Naive thymus-derived CD4-positive, alpha-beta T cell (primary cell): ENCODE results near the gene EYS. TPM values are rescaled to one million over a fixed set of nuclear protein-coding genes. Genes with fewer than 3 reads are reported as not detected.

Experiments used
- ATAC-seq: fragments of 150-1000 bp; cut with Tn5 transposase; 2 replicates; pipeline ENCODE4 v1.10.0; 2021; ENCODE audit warnings: mild to moderate bottlenecking, moderate library complexity
- CTCF ChIA-PET: fragments of 350-600 bp; sonication (Branson Sonifier 250); formaldehyde crosslinking; loops from one replicate; lab custom pipeline; 2021; ENCODE audit warnings: antibody characterized with exemption; lab: Charles Lee
- POLR2A ChIA-PET: fragments of 350-600 bp; sonication (Branson Sonifier 250); formaldehyde crosslinking; loops from one replicate; lab custom pipeline; 2021; ENCODE audit warnings: antibody characterized with exemption, inconsistent platforms; lab: Charles Lee
- DNase-seq, 9 donors: peaks; one replicate each; pipeline versions ENCODE4 v3.0.0 to v3.0.0-alpha.2; 2020 to 2022; ENCODE audit warnings: mixed read lengths in 1 of 9
- H3K27ac ChIP-seq: one replicate; pipeline ENCODE4 v1.7.0; 2013; ENCODE audit warnings: mild to moderate bottlenecking, low read depth, low read length, moderate library complexity
- H3K27me3 ChIP-seq, 2 donors: one replicate each; pipeline ENCODE4 v1.7.0; 2013; ENCODE audit warnings: low read length in 2 of 2, mild to moderate bottlenecking in 2 of 2, moderate library complexity in 2 of 2; ENCODE audit not compliant: control insufficient read depth in 2 of 2, insufficient read depth in 2 of 2
- H3K36me3 ChIP-seq, 3 experiments: 1 replicate in 2 of 3; 2 replicates in 1 of 3; pipeline ENCODE4 v1.7.0; 2013; ENCODE audit warnings: low read length in 3 of 3, mild to moderate bottlenecking in 3 of 3, moderate library complexity in 1 of 3; ENCODE audit not compliant: insufficient read depth in 3 of 3, control insufficient read depth in 2 of 3
- H3K4me1 ChIP-seq, 2 donors: one replicate each; pipeline ENCODE4 v1.7.0; 2013; ENCODE audit warnings: low read length in 2 of 2, mild to moderate bottlenecking in 2 of 2, moderate library complexity in 1 of 2; ENCODE audit not compliant: control insufficient read depth in 2 of 2, insufficient read depth in 2 of 2
- H3K4me3 ChIP-seq: 2 replicates; pipeline ENCODE4 v1.7.0; 2013; ENCODE audit warnings: mild to moderate bottlenecking, low read length
- H3K9me3 ChIP-seq, 3 experiments: 1 replicate in 2 of 3; 2 replicates in 1 of 3; pipeline ENCODE4 v1.7.0; 2013; ENCODE audit warnings: low read length in 3 of 3; ENCODE audit not compliant: control insufficient read depth in 2 of 3
- H3K27ac Mint-ChIP-seq, 9 donors: one replicate each; pipeline ENCODE4 v1.8.0; 2020 to 2022; ENCODE audit warnings: mixed read lengths in 9 of 9, mild to moderate bottlenecking in 8 of 9, moderate library complexity in 5 of 9, inconsistent platforms in 2 of 9
- H3K27me3 Mint-ChIP-seq, 5 donors: one replicate each; pipeline ENCODE4 v1.8.0; 2021 to 2022; ENCODE audit warnings: mixed read lengths in 5 of 5, mild to moderate bottlenecking in 1 of 5
- H3K36me3 Mint-ChIP-seq, 5 donors: one replicate each; pipeline ENCODE4 v1.8.0; 2020 to 2022; ENCODE audit warnings: mixed read lengths in 5 of 5, mild to moderate bottlenecking in 3 of 5, inconsistent platforms in 1 of 5
- H3K4me1 Mint-ChIP-seq, 7 donors: one replicate each; pipeline ENCODE4 v1.8.0; 2020 to 2022; ENCODE audit warnings: mixed read lengths in 7 of 7, mild to moderate bottlenecking in 3 of 7, inconsistent platforms in 1 of 7
- H3K4me3 Mint-ChIP-seq, 10 donors: one replicate each; pipeline ENCODE4 v1.8.0; 2020 to 2022; ENCODE audit warnings: mild to moderate bottlenecking in 10 of 10, mixed read lengths in 10 of 10, moderate library complexity in 6 of 10, inconsistent platforms in 2 of 10
- H3K9me3 Mint-ChIP-seq, 11 donors: one replicate each; pipeline ENCODE4 v1.8.0; 2020 to 2022; ENCODE audit warnings: mixed read lengths in 11 of 11, mild to moderate bottlenecking in 4 of 11, inconsistent platforms in 1 of 11, moderate library complexity in 1 of 11
- intact Hi-C, 2 donors: fragments of 100-400 bp; cut with micrococcal nuclease; formaldehyde crosslinking; loops; one replicate each; pipeline ENCODE4 v1.15.1; 2023
- polyA plus RNA-seq, 2 donors: library from polyadenylated mRNA; unstranded; fragments of 300-500 nt; fragmentation: Illumina TruSeq; gene quantifications; one replicate each; pipeline ENCODE4 v1.2.3, GENCODE V29; 2021
- total RNA-seq, 6 experiments: library from RNA in 5 of 6; stranded (reverse) in 5 of 6; gene quantifications; 1 replicate in 5 of 6; 2 replicates in 1 of 6; pipeline ENCODE4 v1.2.3 and lab custom pipeline; 2021 to 2026

EYS gene
- total and polyA plus RNA-seq, 7 experiments from 2014 or later = 0.07 to 0.21 (median 0.13) TPM; not detected in 4

DNA sequence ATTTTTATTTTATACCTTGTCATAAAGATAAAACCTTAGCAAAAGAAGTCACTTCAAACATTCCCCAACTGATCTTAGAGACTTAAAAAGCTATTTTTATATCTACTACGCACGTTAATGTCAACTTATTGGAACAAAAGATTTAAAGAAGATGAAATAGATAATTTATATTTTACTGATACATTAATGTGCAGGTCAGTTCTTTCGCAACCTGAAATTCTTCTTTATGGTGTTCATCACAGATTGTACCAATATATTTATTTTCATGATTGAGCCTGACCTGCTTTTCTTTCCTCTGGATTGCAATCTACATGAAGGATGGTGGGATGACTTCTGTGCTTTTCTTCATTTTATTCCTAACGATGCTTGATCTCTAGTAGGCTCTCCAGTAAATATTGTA lies 1475.1 kb downstream of the EYS start:
- no peak for ATAC-seq
- no peaks in the 10 kb centered on the region for H3K27me3 ChIP-seq
- Mint-ChIP-seq H3K36me3 (no peaks in the 10 kb centered on the region), H3K9me3 (peaks cover 0 to 5% (median 0%) of the 10 kb centered on the region in 11 donors), H3K27ac (no peak overlapping the region), H3K4me1 (no peaks in the 10 kb centered on the region), H3K4me3 (no peak overlapping the region), H3K27me3 (no peaks in the 10 kb centered on the region)
- H3K36me3 ChIP-seq = no peaks in the 10 kb centered on the region
- ChIA-PET CTCF (no interaction called here), POLR2A (no interaction called here)
- no peak overlapping the region for H3K27ac ChIP-seq
- no peak for DNase-seq
- intact Hi-C loops = no loop called here
- no peaks in the 10 kb centered on the region for H3K4me1 ChIP-seq
- no peak overlapping the region for H3K4me3 ChIP-seq
- H3K9me3 ChIP-seq = no peaks in the 10 kb centered on the region

DNA sequence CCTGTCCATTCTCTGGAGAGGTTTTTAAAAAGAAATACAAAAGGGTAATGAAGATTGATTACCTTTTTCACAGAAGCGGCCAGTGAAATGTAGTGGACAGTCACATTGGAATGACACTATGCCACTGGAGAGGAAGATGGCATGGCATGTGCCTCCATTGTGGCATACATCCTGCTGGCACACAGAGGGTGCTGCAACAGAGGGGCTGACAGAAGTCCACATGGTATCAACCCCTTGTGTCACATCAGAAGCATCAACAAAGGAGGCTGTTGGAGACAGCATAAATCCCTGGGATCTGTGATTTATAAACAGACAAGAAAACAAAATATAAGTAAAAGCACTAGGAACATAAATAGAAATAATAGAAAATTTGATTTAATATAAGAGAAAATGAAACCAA lies 1476.5 kb downstream of the EYS start:
- CTCF ChIA-PET = no interaction called here
- POLR2A ChIA-PET = no interaction called here
- H3K4me3 Mint-ChIP-seq = no peak overlapping the region
- H3K9me3 ChIP-seq = no peaks in the 10 kb centered on the region
- no peaks in the 10 kb centered on the region for H3K36me3 Mint-ChIP-seq
- DNase-seq = no peak
- H3K9me3 Mint-ChIP-seq = peaks cover 0 to 5% (median 0%) of the 10 kb centered on the region in 11 donors
- no peaks in the 10 kb centered on the region for H3K4me1 ChIP-seq
- intact Hi-C loops = no loop called here
- H3K36me3 ChIP-seq = no peaks in the 10 kb centered on the region
- H3K27me3 ChIP-seq = no peaks in the 10 kb centered on the region
- ATAC-seq = no peak
- H3K27ac Mint-ChIP-seq = no peak overlapping the region
- no peak overlapping the region for H3K27ac ChIP-seq
- no peaks in the 10 kb centered on the region for H3K4me1 Mint-ChIP-seq
- H3K4me3 ChIP-seq = no peak overlapping the region
- H3K27me3 Mint-ChIP-seq = no peaks in the 10 kb centered on the region

DNA sequence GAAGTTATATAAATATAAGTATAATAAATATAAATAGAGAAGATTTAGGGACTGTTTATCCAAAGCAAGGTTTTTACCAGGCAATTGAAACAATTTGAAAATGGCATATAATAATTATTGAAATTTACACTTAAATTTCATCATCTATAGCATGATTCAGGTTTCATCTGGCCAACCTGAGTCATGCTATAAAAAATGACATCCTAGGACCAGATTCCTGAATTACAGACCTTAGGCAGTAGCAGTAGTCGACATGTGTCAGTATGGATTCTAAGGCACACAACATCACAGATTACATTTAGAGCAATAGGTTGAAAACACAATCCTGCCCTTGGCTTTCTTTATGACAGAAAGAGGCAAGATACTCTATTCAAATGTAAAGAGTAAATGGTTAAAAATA lies 1479.2 kb downstream of the EYS start:
- ChIA-PET CTCF (no interaction called here), POLR2A (no interaction called here)
- intact Hi-C loops = no loop called here

DNA sequence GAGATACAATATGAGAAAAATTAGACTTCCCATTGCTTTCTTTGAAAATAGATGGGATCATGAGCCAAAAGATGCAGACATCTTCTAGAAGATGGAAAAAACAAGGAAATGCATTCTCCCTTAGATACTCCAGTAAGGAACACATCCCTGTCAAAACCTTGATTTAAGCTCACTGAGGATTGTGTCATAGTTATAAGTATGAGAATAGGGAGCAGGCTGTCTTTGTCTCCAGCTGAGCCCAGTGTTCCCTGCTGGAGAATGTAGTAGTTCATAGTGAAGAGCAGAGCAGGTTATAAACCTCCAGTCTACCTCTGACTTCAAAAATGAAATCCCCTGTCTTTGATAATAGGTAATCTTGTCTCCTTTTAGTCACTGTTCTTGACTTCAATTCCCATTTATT lies 1481.5 kb downstream of the EYS start:
- H3K36me3 Mint-ChIP-seq = no peaks in the 10 kb centered on the region
- Histone ChIP-seq H3K27me3 (no peaks in the 10 kb centered on the region), H3K36me3 (no peaks in the 10 kb centered on the region), H3K27ac (no peak overlapping the region), H3K4me3 (no peak overlapping the region), H3K9me3 (no peaks in the 10 kb centered on the region), H3K4me1 (no peaks in the 10 kb centered on the region)
- CTCF ChIA-PET = no interaction called here
- H3K27ac Mint-ChIP-seq = no peak overlapping the region
- POLR2A ChIA-PET = no interaction called here
- DNase-seq (no peak), ATAC-seq (no peak)
- H3K9me3 Mint-ChIP-seq = peaks cover 0 to 6% (median 0%) of the 10 kb centered on the region in 11 donors
- intact Hi-C loops = no loop called here
- no peaks in the 10 kb centered on the region for H3K27me3 Mint-ChIP-seq
- no peaks in the 10 kb centered on the region for H3K4me1 Mint-ChIP-seq
- no peak overlapping the region for H3K4me3 Mint-ChIP-seq

More for the DNA sequence above, 1479.2 kb downstream of the EYS start:
- Mint-ChIP-seq H3K4me1 (no peaks in the 10 kb centered on the region), H3K27me3 (no peaks in the 10 kb centered on the region), H3K36me3 (no peaks in the 10 kb centered on the region), H3K27ac (no peak overlapping the region), H3K4me3 (no peak overlapping the region), H3K9me3 (peaks cover 0 to 6% (median 0%) of the 10 kb centered on the region in 11 donors)
- Histone ChIP-seq H3K9me3 (no peaks in the 10 kb centered on the region), H3K4me3 (no peak overlapping the region), H3K4me1 (no peaks in the 10 kb centered on the region), H3K36me3 (no peaks in the 10 kb centered on the region), H3K27ac (no peak overlapping the region), H3K27me3 (no peaks in the 10 kb centered on the region)
- no peak for ATAC-seq
- no peak for DNase-seq

DNA sequence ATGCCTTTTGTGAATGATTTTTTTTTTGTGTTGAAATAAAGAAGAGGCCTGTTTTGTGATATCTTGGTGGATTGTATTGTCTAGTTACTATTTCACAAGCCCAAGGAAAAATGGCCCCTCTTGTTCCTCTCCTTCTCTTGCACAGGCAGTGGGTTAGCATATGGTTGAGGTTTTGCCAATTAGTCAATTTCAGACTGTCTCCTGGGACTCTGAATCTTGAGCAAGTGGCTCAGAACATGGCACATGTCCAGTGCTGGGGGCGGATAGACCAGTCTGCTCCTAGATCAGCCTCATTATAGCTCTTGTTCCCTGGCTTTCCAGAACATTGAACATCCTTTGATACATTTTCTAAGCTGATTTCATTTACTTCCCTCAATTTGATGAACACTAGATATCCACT lies 1482.2 kb downstream of the EYS start:
- no peak overlapping the region for H3K4me3 Mint-ChIP-seq
- intact Hi-C loops = no loop called here
- CTCF ChIA-PET = no interaction called here
- H3K9me3 Mint-ChIP-seq = peaks cover 0 to 6% (median 0%) of the 10 kb centered on the region in 11 donors
- no peaks in the 10 kb centered on the region for H3K27me3 Mint-ChIP-seq
- Histone ChIP-seq H3K27ac (no peak overlapping the region), H3K4me3 (no peak overlapping the region), H3K4me1 (no peaks in the 10 kb centered on the region), H3K9me3 (peaks cover 0 to 3% (median 0%) of the 10 kb centered on the region in 3 experiments), H3K36me3 (no peaks in the 10 kb centered on the region), H3K27me3 (no peaks in the 10 kb centered on the region)
- H3K4me1 Mint-ChIP-seq = no peaks in the 10 kb centered on the region
- no peak for DNase-seq
- no peak for ATAC-seq
- no peaks in the 10 kb centered on the region for H3K36me3 Mint-ChIP-seq
- POLR2A ChIA-PET = no interaction called here
- H3K27ac Mint-ChIP-seq = no peak overlapping the region

DNA sequence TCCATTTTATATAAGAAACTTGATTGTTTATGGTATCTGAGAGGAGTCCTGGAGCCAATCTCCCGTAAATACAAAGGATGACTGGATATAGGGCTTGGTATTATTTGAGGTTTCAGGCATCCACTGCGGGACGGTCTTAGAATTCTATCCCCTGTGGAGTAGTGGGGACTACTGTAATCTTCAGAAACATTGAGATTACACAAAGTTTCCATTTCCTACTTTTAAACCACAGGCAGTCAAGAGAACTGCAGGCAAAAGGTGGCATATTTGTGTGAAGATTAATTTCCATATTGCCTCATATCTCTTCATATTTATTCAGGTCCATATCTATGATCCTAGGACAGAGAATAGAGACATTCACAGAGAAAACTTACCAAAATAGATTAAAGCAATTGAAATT lies 1485.2 kb downstream of the EYS start:
- ChIA-PET CTCF (no interaction called here), POLR2A (no interaction called here)
- H3K27ac Mint-ChIP-seq = no peak overlapping the region
- H3K27me3 Mint-ChIP-seq = no peaks in the 10 kb centered on the region
- Histone ChIP-seq H3K9me3 (peaks cover 0 to 3% (median 0%) of the 10 kb centered on the region in 3 experiments), H3K36me3 (no peaks in the 10 kb centered on the region), H3K4me1 (no peaks in the 10 kb centered on the region), H3K27me3 (no peaks in the 10 kb centered on the region), H3K4me3 (no peak overlapping the region), H3K27ac (no peak overlapping the region)
- H3K4me1 Mint-ChIP-seq = no peaks in the 10 kb centered on the region
- intact Hi-C loops = no loop called here
- H3K9me3 Mint-ChIP-seq = peaks cover 2 to 11% (median 3%) of the 10 kb centered on the region in 11 donors
- no peak overlapping the region for H3K4me3 Mint-ChIP-seq
- H3K36me3 Mint-ChIP-seq = no peaks in the 10 kb centered on the region
- ATAC-seq (no peak), DNase-seq (no peak)

DNA sequence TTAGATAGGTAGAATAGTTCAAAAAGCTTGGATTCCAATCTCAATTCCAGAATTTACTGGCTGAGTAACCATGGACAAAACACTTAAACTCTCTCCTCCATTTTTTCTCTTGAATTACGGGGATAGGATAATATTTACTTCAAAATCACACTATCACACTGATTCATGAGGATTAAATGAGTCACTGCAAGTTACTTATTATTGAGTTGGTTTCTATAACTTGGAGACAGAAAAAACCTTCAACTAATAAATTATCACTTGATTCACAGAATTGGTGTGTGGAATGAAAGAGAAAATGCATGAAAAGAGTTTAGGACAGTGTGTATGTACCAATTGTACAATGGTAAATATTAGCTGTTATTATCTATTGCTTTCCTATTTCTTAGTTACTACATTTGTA lies 1486.2 kb downstream of the EYS start:
- ChIA-PET POLR2A (no interaction called here), CTCF (no interaction called here)
- peaks cover 2 to 11% (median 3%) of the 10 kb centered on the region in 11 donors for H3K9me3 Mint-ChIP-seq
- Histone ChIP-seq H3K4me3 (no peak overlapping the region), H3K4me1 (no peaks in the 10 kb centered on the region), H3K9me3 (peaks cover 0 to 3% (median 0%) of the 10 kb centered on the region in 3 experiments), H3K36me3 (no peaks in the 10 kb centered on the region), H3K27me3 (no peaks in the 10 kb centered on the region), H3K27ac (no peak overlapping the region)
- no peaks in the 10 kb centered on the region for H3K36me3 Mint-ChIP-seq
- no peaks in the 10 kb centered on the region for H3K4me1 Mint-ChIP-seq
- H3K4me3 Mint-ChIP-seq = no peak overlapping the region
- ATAC-seq = no peak
- no peak overlapping the region for H3K27ac Mint-ChIP-seq
- DNase-seq = no peak
- intact Hi-C loops = no loop called here
- no peaks in the 10 kb centered on the region for H3K27me3 Mint-ChIP-seq
